Measurements from ENCODE around the gene CRYGS.

- TF ChIP-seq EZH2phosphoT487 (IDR thresholded peaks at IDR 0.05; ENCODE audit: insufficient read depth, low read depth), result no peak
- TF ChIP-seq EZH2 (IDR thresholded peaks at IDR 0.05; ENCODE audit: insufficient read depth, poor library complexity, severe bottlenecking), result no peak
Observed at GRCh38 chr3:186525369-186526255, 18.6 kb downstream of the CRYGS start.
